LoVo (cell line): Measurements from ENCODE around the gene REXO4.
A peak's percentile ranks its signal among the peaks of the same experiment; 100 is the strongest.

Source experiments
- DNase-seq: peaks from one replicate; pipeline ENCODE4 v3.0.0-alpha.2; 2016; ENCODE audit warnings: low spot score

The REXO4 gene

GRCh38 chr9:133367778-133368177, 50.0 kb downstream of the REXO4 start:
- DNase-seq, result no peak

GRCh38 chr9:133367221-133367620, 50.6 kb downstream of the REXO4 start:
- DNase-seq, result no peak

GRCh38 chr9:133366435-133366834, 51.4 kb downstream of the REXO4 start:
- no peak for DNase-seq

- no peak for DNase-seq
Observed at GRCh38 chr9:133362359-133363044, 55.3 kb downstream of the REXO4 start.

GRCh38 chr9:133361507-133362092, 56.2 kb downstream of the REXO4 start:
- no peak for DNase-seq

GRCh38 chr9:133360400-133361393, 57.1 kb downstream of the REXO4 start:
- no peak for DNase-seq

GRCh38 chr9:133359399-133360175, 58.2 kb downstream of the REXO4 start:
- no peak for DNase-seq

- no peak for DNase-seq
Observed at GRCh38 chr9:133357656-133358055, 60.2 kb downstream of the REXO4 start.

GRCh38 chr9:133356391-133357091, 61.3 kb downstream of the REXO4 start, which contains the start of the genes SURF1 and SURF2:
SURF1 (minus strand) TSS chr9:133356487; CDS start chr9:133356453, 34 bp downstream.
SURF2 (plus strand) TSS chr9:133356550; CDS start chr9:133356593, 43 bp downstream.
- DNase-seq, result peak; percentile 86
